ENCODE data around the gene ABHD1. TPM values are rescaled to one million over a fixed set of nuclear protein-coding genes. Genes with fewer than 3 reads are reported as not detected.

The ABHD1 gene
- total RNA-seq, 1 donor from 2014 or later = not detected

DNA sequence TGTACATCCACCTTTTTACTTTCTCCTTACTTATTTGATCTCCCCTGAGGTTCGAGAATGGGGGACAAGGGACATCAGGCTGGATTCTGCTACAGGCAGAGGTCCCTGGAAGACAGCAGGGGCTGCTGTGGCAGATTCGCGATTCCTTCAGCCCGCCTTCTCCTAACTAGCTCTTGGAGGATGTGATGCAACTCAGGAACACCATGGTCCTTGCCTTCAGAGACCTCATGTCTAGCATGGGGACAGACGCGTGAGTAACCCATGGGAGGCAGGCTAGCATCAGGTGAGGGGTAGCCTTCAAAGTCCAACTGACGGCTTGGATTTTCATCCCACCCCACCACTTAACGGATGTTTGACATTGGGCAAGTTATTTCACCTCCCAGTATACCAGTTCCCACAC, 24.3 kb downstream of the ABHD1 start:
- H3K4me1 ChIP-seq (ENCODE audit: control insufficient read depth in 3 of 3, insufficient read depth in 3 of 3, low read length in 3 of 3) = peaks cover 0 to 19% (median 3%) of the 10 kb centered on the region in 3 donors
- no peak overlapping the region for H3K27ac ChIP-seq (ENCODE audit: low read depth, low read length)
- no peaks in the 10 kb centered on the region for H3K36me3 ChIP-seq (ENCODE audit: control insufficient read depth in 3 of 3, insufficient read depth in 3 of 3, low read length in 3 of 3)
- no peak overlapping the region for H3K4me3 ChIP-seq (ENCODE audit: low read length in 3 of 3)
- no peaks in the 10 kb centered on the region for H3K9me3 ChIP-seq (ENCODE audit: control insufficient read depth in 3 of 3, low read length in 3 of 3)
- no peak overlapping the region for H3K9ac ChIP-seq (ENCODE audit: low read depth in 1 of 3, low read length in 3 of 3)
- H3K27me3 ChIP-seq (ENCODE audit: control insufficient read depth in 3 of 3, insufficient read depth in 3 of 3, low read length in 3 of 3) = peaks cover 0 to 4% (median 0%) of the 10 kb centered on the region in 3 donors

DNA sequence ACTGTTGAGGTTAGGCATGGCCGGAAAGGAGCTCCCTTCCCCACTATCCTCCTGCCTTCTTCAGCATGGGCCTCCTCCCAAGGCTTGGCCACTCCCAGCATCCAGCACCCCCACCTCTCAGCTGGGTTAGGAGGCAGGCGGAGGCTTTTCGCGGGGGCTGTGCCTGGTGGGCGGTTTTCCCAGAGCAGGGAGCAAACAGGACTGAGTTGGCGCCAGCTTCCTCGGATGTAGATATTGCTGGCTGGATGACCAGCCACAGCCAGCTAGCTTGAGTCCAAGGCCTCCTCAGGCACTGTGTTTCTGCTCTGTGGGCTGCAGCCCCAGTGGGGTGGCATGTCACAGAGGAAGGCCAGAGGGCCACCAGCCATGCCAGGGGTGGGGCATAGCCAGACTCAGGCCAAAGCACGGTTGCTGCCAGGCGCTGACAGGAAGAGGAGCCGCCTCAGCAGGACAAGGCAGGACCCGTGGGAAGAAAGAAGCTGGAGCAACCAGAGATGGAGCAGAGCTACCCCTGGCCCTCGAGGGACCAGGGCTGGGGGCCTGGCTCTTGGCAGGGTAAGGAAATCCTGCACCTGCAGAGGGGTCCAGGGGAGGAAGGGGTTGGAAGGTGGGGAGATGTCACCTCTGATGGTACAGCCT, 25.3 kb downstream of the ABHD1 start, which contains the start of gene TCF23:
Gene TCF23, plus strand, starts transcription at position 204 of the 639 bp plus-strand sequence. Its CDS starts 130 bp downstream, at position 334.
- no peak within 1 kb of the TSS for H3K9ac ChIP-seq (ENCODE audit: low read depth in 1 of 3, low read length in 3 of 3)
- H3K27ac ChIP-seq (ENCODE audit: low read depth, low read length) = no peak within 1 kb of the TSS
- no peaks in the 10 kb centered on the region for H3K36me3 ChIP-seq (ENCODE audit: control insufficient read depth in 3 of 3, insufficient read depth in 3 of 3, low read length in 3 of 3)
- H3K4me3 ChIP-seq (ENCODE audit: low read length in 3 of 3) = no peak within 1 kb of the TSS
- H3K4me1 ChIP-seq (ENCODE audit: control insufficient read depth in 3 of 3, insufficient read depth in 3 of 3, low read length in 3 of 3) = peaks cover 0 to 19% (median 3%) of the 10 kb centered on the region in 3 donors
- peaks cover 0 to 4% (median 0%) of the 10 kb centered on the region in 3 donors for H3K27me3 ChIP-seq (ENCODE audit: control insufficient read depth in 3 of 3, insufficient read depth in 3 of 3, low read length in 3 of 3)
- no peaks in the 10 kb centered on the region for H3K9me3 ChIP-seq (ENCODE audit: control insufficient read depth in 3 of 3, low read length in 3 of 3)

DNA sequence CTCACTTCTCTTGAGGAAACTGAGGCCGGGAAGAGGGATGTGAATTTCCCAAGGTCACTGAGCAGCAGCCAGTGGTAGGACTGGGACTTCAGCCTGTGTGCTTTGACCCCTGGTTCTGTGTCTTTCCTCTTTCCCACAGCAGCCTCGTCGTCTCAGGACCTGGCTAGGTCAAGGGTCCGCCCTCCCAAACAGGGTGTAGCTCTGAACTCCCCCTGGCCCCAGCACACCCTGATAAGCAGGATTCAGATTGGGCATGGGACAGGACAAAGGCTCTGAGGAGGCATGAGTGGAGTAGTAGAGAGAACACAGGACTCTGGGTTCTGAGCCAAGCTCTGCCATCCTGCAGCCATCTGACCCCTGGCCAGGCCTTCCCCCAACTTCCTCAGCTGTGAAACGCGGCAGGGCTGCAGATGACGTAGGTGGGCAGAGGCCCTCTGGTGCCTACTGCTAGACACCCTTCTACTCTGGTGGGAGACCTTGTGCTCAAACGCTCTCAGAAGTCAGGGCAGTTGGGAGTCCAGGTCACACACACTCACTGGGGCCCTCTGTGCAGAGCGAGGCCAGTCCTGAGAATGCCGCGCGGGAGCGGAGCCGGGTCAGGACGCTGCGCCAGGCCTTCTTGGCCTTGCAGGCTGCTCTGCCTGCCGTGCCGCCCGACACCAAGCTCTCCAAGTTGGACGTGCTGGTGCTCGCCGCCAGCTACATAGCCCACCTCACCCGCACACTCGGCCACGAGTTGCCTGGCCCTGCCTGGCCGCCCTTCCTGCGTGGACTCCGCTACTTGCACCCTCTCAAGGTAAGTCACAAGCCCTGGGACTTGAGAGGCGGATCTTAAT, 26.2 kb downstream of the ABHD1 start:
- Histone ChIP-seq H3K9ac (ENCODE audit: low read depth in 1 of 3, low read length in 3 of 3) (no peak overlapping the region), H3K27ac (ENCODE audit: low read depth, low read length) (no peak overlapping the region), H3K9me3 (ENCODE audit: control insufficient read depth in 3 of 3, low read length in 3 of 3) (no peaks in the 10 kb centered on the region), H3K36me3 (ENCODE audit: control insufficient read depth in 3 of 3, insufficient read depth in 3 of 3, low read length in 3 of 3) (no peaks in the 10 kb centered on the region), H3K4me1 (ENCODE audit: control insufficient read depth in 3 of 3, insufficient read depth in 3 of 3, low read length in 3 of 3) (peaks cover 0 to 19% (median 3%) of the 10 kb centered on the region in 3 donors), H3K4me3 (ENCODE audit: low read length in 3 of 3) (no peak overlapping the region), H3K27me3 (ENCODE audit: control insufficient read depth in 3 of 3, insufficient read depth in 3 of 3, low read length in 3 of 3) (peaks cover 0 to 4% (median 0%) of the 10 kb centered on the region in 3 donors)

DNA sequence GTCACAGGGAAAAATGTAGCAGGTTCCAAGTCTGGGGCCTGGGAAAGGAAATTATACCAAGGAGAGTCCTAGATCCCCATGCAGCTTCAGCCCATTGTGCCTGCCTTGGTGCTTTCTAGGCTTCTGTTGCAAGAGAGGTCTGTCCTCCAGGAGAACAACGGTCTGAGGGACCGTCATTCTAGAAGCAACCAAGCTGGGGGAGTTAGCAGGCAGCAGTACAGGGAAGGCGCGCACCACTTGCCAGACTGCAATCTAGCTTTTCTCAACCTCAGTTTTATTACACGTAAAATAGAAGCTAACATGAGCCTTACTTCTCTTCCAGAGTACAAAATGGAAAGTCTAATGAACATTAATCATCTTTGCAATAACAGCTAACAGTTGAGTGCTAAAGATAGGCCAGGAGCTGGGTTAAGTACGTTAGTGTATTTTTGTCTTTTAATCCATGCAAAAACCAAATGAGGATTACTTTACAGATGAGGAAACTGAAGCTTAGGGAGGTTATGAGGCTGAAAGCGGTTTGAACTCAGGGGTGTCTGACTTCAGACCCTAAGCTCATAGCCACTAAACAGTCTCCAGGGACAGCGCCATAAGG, 27.1 kb downstream of the ABHD1 start:
- no peak overlapping the region for H3K27ac ChIP-seq (ENCODE audit: low read depth, low read length)
- H3K4me3 ChIP-seq (ENCODE audit: low read length in 3 of 3) = no peak overlapping the region
- no peak overlapping the region for H3K9ac ChIP-seq (ENCODE audit: low read depth in 1 of 3, low read length in 3 of 3)
- no peaks in the 10 kb centered on the region for H3K9me3 ChIP-seq (ENCODE audit: control insufficient read depth in 3 of 3, low read length in 3 of 3)
- H3K4me1 ChIP-seq (ENCODE audit: control insufficient read depth in 3 of 3, insufficient read depth in 3 of 3, low read length in 3 of 3) = peaks cover 0 to 19% (median 3%) of the 10 kb centered on the region in 3 donors
- no peaks in the 10 kb centered on the region for H3K36me3 ChIP-seq (ENCODE audit: control insufficient read depth in 3 of 3, insufficient read depth in 3 of 3, low read length in 3 of 3)
- H3K27me3 ChIP-seq (ENCODE audit: control insufficient read depth in 3 of 3, insufficient read depth in 3 of 3, low read length in 3 of 3) = peaks cover 0 to 4% (median 0%) of the 10 kb centered on the region in 3 donors

DNA sequence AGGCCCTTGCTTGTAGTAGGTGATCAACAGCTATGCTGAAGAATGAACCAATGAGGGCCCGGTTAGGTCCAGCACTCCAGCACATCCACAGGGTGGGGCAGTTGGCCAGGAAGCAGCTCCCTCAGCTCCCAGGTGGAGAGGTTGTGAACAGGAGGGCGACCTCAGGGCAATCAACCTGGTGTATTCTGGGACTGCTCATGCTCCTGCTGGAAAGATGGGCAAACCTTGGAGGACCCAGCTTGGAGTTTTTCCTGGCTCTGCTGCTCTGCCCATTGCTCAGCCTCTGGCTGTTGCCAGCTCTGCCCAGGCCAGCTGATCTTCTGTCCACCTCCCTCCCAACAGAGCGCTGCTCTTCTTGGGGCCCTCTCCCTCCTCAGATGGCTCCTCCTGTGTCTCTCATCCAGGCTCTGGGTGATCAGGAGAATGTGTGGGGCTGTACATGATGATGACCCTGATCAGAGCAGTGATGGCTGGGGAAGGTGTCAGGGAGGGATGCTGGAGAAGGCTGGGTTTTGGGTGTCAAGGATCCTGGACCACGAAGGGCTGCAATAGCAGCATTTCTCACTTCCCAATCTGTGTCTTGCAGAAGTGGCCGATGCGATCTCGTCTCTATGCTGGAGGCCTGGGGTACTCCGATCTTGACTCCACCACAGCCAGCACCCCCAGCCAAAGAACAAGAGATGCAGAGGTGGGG, 28.6 kb downstream of the ABHD1 start:
- Histone ChIP-seq H3K27me3 (ENCODE audit: control insufficient read depth in 3 of 3, insufficient read depth in 3 of 3, low read length in 3 of 3) (peaks cover 0 to 4% (median 0%) of the 10 kb centered on the region in 3 donors), H3K9me3 (ENCODE audit: control insufficient read depth in 3 of 3, low read length in 3 of 3) (no peaks in the 10 kb centered on the region), H3K27ac (ENCODE audit: low read depth, low read length) (no peak overlapping the region), H3K9ac (ENCODE audit: low read depth in 1 of 3, low read length in 3 of 3) (no peak overlapping the region), H3K36me3 (ENCODE audit: control insufficient read depth in 3 of 3, insufficient read depth in 3 of 3, low read length in 3 of 3) (no peaks in the 10 kb centered on the region), H3K4me1 (ENCODE audit: control insufficient read depth in 3 of 3, insufficient read depth in 3 of 3, low read length in 3 of 3) (peaks cover 0 to 19% (median 3%) of the 10 kb centered on the region in 3 donors), H3K4me3 (ENCODE audit: low read length in 3 of 3) (no peak overlapping the region)

DNA sequence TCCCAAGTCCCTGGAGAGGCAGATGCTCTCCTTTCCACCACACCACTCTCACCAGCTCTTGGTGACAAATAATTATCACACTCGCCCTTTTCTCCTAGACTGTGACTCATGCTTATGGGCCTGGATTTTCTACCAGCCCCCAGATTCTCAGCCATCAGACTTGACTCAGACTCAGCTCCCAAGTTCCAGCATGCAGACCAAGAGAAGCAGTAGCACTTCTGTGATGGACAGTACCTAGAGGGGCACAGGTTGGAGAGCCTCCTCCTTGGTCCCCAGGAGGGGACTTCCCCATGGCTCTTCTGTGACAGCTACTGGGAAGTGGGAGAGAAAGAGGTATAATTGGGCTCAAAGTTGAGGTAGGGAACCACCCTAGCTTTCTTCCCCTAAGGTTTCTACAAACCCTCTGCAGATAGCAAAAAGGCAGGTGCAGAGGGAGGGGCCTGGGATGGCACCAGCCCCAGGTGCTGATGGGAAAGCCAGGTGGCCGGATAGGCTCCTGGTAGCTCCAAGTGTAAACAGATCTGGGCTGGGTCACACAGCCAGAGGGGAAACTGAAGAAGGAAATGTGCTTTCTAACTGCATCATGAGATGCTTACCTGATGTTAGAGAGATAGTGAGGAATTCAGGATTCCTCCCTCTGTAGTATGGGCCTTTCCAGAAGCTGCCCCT, 29.3 kb downstream of the ABHD1 start:
- Histone ChIP-seq H3K4me3 (ENCODE audit: low read length in 3 of 3) (no peak overlapping the region), H3K27ac (ENCODE audit: low read depth, low read length) (no peak overlapping the region), H3K27me3 (ENCODE audit: control insufficient read depth in 3 of 3, insufficient read depth in 3 of 3, low read length in 3 of 3) (peaks cover 0 to 4% (median 0%) of the 10 kb centered on the region in 3 donors), H3K4me1 (ENCODE audit: control insufficient read depth in 3 of 3, insufficient read depth in 3 of 3, low read length in 3 of 3) (peaks cover 0 to 19% (median 3%) of the 10 kb centered on the region in 3 donors), H3K36me3 (ENCODE audit: control insufficient read depth in 3 of 3, insufficient read depth in 3 of 3, low read length in 3 of 3) (no peaks in the 10 kb centered on the region), H3K9ac (ENCODE audit: low read depth in 1 of 3, low read length in 3 of 3) (no peak overlapping the region), H3K9me3 (ENCODE audit: control insufficient read depth in 3 of 3, low read length in 3 of 3) (no peaks in the 10 kb centered on the region)

DNA sequence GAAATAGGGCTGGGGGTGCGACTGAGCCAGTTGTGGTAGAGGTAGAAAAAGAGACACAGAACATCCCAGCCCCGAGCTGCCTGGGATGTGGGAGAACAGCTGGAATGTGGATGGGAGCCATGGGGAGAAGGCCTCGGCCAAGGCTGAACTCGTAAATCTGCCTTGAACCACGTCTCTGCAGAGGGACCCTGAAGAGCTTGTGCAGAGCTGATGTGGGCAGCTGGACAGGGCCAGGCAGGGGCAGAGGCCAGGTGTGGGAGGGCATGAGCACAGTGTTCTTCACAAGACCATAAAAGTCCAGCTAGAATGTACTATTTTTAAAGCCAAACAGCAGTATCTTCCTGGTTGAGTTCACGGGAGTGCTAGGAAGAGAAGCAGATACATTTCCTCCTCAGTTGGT, 30.9 kb downstream of the ABHD1 start:
- H3K27me3 ChIP-seq (ENCODE audit: control insufficient read depth in 3 of 3, insufficient read depth in 3 of 3, low read length in 3 of 3) = peaks cover 0 to 4% (median 0%) of the 10 kb centered on the region in 3 donors
- no peaks in the 10 kb centered on the region for H3K36me3 ChIP-seq (ENCODE audit: control insufficient read depth in 3 of 3, insufficient read depth in 3 of 3, low read length in 3 of 3)
- H3K9ac ChIP-seq (ENCODE audit: low read depth in 1 of 3, low read length in 3 of 3) = no peak overlapping the region
- H3K4me1 ChIP-seq (ENCODE audit: control insufficient read depth in 3 of 3, insufficient read depth in 3 of 3, low read length in 3 of 3) = peaks cover 0 to 12% (median 0%) of the 10 kb centered on the region in 3 donors
- no peaks in the 10 kb centered on the region for H3K9me3 ChIP-seq (ENCODE audit: control insufficient read depth in 3 of 3, low read length in 3 of 3)
- H3K4me3 ChIP-seq (ENCODE audit: low read length in 3 of 3) = no peak overlapping the region
- no peak overlapping the region for H3K27ac ChIP-seq (ENCODE audit: low read depth, low read length)

DNA sequence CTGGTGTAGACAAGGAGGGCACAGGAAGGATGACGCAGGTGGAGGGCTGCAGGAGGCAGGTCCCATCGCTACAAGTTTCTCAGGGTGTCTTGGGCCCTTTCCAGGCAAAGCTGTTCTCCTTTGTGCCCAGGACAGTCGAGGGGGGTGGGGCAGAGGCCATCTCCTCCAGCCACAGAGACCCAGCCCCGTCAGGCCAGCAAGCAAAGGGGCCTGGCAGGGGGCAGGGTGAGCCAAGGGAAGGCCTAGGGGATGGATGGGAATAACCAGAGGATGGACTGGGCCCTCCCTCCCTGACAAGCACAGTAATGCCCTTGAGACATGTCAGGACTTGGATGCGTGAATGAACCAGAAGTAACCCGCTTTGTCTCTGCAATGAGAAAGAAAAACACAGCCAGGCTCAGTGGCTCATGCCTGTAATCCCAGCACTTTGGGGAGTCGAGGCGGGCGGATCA, 31.5 kb downstream of the ABHD1 start:
- Histone ChIP-seq H3K4me3 (ENCODE audit: low read length in 3 of 3) (no peak overlapping the region), H3K27ac (ENCODE audit: low read depth, low read length) (no peak overlapping the region), H3K36me3 (ENCODE audit: control insufficient read depth in 3 of 3, insufficient read depth in 3 of 3, low read length in 3 of 3) (no peaks in the 10 kb centered on the region), H3K9ac (ENCODE audit: low read depth in 1 of 3, low read length in 3 of 3) (no peak overlapping the region), H3K27me3 (ENCODE audit: control insufficient read depth in 3 of 3, insufficient read depth in 3 of 3, low read length in 3 of 3) (peaks cover 0 to 4% (median 0%) of the 10 kb centered on the region in 3 donors), H3K4me1 (ENCODE audit: control insufficient read depth in 3 of 3, insufficient read depth in 3 of 3, low read length in 3 of 3) (peaks cover 0 to 5% (median 0%) of the 10 kb centered on the region in 3 donors), H3K9me3 (ENCODE audit: control insufficient read depth in 3 of 3, low read length in 3 of 3) (no peaks in the 10 kb centered on the region)

DNA sequence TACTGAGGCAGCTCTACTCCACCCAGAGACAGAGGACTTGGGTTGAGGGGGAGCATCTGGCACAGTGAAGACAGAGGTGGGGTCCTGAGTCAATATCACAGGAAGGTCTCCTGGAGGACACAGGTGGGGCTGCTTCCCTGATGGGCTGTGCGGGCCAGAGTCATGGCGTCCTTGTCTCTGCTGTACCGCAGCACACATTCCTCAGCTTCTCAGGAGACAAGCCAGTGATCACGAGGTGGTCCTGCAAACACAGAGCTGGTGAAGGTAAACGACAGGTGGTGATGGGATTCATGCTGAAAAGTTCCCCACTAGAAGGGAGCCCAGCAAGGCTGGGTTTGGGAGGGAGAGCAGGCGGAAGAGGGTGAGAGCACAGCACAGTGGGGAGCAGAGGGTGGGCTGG, 34.9 kb downstream of the ABHD1 start:
- Histone ChIP-seq H3K4me1 (ENCODE audit: control insufficient read depth in 3 of 3, insufficient read depth in 3 of 3, low read length in 3 of 3) (no peaks in the 10 kb centered on the region), H3K27ac (ENCODE audit: low read depth, low read length) (no peak overlapping the region), H3K9ac (ENCODE audit: low read depth in 1 of 3, low read length in 3 of 3) (no peak overlapping the region), H3K36me3 (ENCODE audit: control insufficient read depth in 3 of 3, insufficient read depth in 3 of 3, low read length in 3 of 3) (no peaks in the 10 kb centered on the region), H3K27me3 (ENCODE audit: control insufficient read depth in 3 of 3, insufficient read depth in 3 of 3, low read length in 3 of 3) (no peaks in the 10 kb centered on the region), H3K9me3 (ENCODE audit: control insufficient read depth in 3 of 3, low read length in 3 of 3) (no peaks in the 10 kb centered on the region), H3K4me3 (ENCODE audit: low read length in 3 of 3) (no peak overlapping the region)

Measured in skeletal muscle tissue (tissue), 4 donors.